ENCODE results near the gene CLMN. TPM values are rescaled to one million over a fixed set of nuclear protein-coding genes. Genes with fewer than 3 reads are reported as not detected.

Gene CLMN
- total RNA-seq, 1 experiment from 2014 or later = 1.2 TPM

DNA sequence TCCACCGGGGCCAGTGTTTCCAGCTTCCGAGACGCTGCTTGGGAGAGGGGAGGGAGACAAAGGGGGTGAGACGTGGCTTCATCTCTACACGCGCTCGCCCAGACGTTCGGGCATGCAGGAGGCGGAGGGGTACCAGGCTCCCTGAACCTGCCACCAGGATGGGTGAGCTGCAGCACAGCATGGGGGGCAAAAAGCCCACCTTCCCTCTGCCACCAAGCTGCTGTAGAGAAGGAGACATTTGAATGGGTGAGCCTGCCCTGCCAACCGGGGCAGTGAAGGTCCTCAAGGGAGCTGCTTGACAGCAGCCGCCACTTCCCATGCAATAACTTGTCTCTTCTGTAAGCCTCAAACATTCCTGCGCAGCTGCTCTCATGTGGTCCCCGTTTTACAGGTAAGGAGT lies 83.9 kb downstream of the CLMN start:
- DNase-seq = no peak
- Histone ChIP-seq H3K4me3 (no peak overlapping the region), H3K36me3 (no peaks in the 10 kb centered on the region), H3K27me3 (no peaks in the 10 kb centered on the region), H3K9me3 (no peaks in the 10 kb centered on the region)

DNA sequence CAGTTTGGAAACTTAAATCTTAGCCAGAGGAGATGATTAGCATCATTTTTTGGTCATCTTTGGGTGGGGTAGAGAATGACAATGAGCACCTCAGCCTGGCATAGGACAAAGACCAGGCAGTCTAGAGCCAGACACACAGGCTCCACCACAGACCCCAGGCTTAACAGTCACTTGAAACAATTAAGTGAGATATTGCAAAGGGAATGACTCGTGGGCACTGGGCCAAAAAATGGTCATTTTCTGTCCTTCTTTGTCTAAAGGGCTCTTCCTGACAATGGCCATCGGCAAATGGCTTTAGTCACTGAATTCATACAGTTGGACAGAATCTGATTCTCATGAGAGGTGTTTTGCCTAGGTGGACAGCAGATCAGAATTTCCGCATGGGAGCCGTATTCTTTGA lies 84.4 kb downstream of the CLMN start:
- H3K9me3 ChIP-seq = no peaks in the 10 kb centered on the region
- no peak overlapping the region for H3K4me3 ChIP-seq
- DNase-seq = no peak
- no peaks in the 10 kb centered on the region for H3K27me3 ChIP-seq
- H3K36me3 ChIP-seq = no peaks in the 10 kb centered on the region

DNA sequence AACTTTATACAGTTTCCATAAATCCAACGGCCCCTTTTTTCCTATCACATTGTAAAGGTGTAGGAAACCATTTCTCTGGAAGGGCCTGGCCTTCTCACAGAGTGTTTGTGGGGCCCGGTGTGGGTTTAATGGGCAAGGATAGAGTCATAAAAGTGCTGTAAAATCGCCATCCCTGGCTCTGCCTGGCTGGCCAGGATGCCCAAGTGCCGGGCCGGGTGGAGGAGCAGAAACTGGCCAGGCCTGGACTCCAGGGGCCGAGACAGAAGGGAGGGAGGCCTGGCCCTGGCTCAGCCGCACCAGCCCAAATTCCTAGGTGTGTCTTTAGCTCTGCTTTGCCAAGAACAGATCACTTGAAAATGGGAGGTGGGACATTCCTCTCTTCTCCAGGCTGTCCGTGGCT lies 85.3 kb downstream of the CLMN start:
- H3K9me3 ChIP-seq = no peaks in the 10 kb centered on the region
- no peak overlapping the region for H3K4me3 ChIP-seq
- DNase-seq = no peak

DNA sequence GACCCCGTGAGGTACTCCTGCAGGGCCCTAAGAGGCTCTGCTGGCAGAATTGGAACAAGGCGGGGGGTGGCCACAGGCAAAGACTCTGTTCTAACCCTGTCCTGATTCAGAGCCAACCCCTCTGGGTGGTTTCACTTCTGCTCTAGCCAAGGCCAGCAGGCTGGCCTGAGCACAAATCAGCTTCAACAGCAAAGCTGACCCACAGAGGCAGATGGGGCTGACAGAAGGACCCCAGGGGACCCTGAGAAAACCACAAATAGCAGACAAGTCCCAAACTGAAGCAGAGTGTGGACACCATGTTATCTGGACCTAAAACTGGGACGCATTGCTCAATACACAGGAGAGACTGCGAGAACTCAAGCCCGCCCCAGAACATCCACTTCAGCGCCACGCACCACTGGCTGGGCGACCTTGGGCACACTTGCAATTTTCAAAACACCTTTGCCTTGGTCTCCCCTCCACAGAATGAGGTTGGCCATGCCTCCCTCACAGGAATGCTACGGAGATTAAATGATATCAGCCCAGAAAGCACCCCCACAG lies 85.9 kb downstream of the CLMN start:
- H3K27me3 ChIP-seq = no peaks in the 10 kb centered on the region
- H3K9me3 ChIP-seq = no peaks in the 10 kb centered on the region
- H3K4me3 ChIP-seq = no peak overlapping the region
- no peak for DNase-seq
- H3K36me3 ChIP-seq = no peaks in the 10 kb centered on the region

More for the DNA sequence above, 85.3 kb downstream of the CLMN start:
- Histone ChIP-seq H3K27me3 (no peaks in the 10 kb centered on the region), H3K36me3 (no peaks in the 10 kb centered on the region)

DNA sequence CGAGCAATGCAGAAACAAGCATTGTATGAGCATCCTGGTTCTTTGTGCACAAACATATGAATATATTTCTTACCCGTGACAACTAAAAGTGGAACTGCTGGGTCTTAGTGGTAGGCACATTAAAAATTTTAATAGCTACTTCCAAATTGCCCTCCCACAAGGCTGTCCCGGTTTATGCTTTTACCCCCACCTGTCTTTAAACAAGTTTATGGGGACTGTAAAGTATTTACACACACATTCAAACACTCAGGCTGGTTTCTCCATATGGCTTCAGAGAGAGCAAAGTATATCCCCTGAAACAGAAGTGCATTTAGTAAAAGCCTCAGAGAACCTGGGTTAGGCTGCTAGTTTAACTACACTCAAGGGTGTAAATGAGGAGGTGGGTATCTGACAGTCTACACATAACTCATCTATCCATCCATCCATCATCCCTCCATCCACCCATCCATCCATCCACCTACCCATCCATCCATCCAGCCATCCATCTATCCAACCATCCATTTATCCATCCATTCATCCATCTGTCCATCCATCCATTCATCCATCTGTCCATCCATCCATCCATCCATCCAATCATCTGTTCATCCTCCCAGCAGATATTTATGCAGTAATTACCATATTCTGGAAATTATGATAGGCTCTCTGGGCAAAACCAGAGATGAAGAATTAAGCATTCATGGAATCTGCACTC lies 86.7 kb downstream of the CLMN start:
- no peaks in the 10 kb centered on the region for H3K9me3 ChIP-seq
- H3K4me3 ChIP-seq = no peak overlapping the region
- H3K36me3 ChIP-seq = no peaks in the 10 kb centered on the region
- no peaks in the 10 kb centered on the region for H3K27me3 ChIP-seq
- no peak for DNase-seq

DNA sequence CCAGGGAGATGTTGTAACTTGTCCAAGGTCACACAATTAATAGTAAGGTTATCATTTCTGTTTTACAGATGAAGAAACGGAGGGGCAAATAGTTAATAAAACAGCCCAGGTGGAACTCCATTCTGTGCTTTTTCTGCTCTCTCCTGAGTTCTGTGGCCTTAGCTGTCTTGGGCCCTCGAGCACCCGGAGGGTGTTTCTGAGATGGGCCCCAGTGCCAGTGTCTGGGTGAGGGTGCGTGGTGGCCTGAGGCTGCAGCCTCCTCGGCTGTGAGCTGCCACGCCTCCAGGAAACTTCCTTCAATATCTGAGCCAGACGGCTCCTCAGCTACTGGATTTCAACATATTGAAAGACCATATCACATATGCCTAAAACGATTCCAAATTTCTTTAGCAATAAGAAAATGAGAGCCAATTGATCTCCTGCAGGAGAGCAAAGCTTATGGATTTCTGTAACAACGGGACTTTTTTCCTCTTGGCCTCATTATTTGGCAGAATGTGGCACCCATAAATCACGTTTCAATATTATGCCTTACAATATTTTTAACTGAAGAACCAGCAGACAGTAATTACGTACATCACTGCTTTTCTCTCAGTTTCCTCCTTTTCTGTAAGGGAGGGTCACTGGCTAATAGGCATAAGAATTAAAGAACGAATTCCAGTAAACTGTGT lies 87.6 kb downstream of the CLMN start:
- no peaks in the 10 kb centered on the region for H3K27me3 ChIP-seq
- no peaks in the 10 kb centered on the region for H3K36me3 ChIP-seq
- no peaks in the 10 kb centered on the region for H3K9me3 ChIP-seq
- H3K4me3 ChIP-seq = no peak overlapping the region
- no peak for DNase-seq

DNA sequence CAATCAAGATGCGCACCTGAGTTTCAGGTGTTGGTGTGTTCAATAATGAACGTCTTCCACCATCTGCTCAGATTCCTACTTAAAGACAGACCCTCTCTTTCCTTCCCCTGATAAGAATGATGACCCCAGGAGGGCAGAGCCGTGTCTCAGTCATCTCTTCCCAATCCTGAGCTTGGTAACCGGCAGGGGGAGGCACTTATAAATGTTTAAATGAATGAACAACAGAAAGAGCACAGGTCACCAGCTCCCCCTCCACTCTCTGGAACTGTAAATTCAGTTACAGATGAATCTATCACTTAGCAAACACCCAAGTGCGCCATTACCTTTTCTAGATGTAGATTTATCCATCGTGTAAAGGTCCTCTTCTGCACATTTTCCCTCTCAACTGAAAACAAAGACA lies 90.0 kb downstream of the CLMN start:
- DNase-seq = no peak
- Histone ChIP-seq H3K4me3 (no peak overlapping the region), H3K36me3 (no peaks in the 10 kb centered on the region), H3K27me3 (no peaks in the 10 kb centered on the region), H3K9me3 (no peaks in the 10 kb centered on the region)

DNA sequence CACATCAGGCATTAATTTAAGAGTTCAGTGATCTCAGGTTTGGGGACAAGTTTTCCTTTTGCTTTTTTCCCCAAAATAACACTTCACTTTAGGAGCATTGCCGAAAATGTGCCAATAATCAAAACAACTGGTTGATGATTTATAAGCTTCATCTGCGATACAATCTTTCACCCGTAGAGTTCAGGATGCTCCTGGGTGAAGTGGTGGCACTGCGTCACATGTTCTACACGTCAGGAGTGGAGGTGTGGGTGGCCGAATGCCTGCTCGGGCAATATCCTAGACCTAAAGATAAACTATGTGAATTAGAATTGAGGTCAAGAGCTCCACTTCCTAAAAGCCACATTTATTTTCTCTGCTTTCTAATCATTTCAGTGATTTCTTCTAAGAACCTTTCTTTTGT lies 91.5 kb downstream of the CLMN start:
- Histone ChIP-seq H3K9me3 (no peaks in the 10 kb centered on the region), H3K4me3 (no peak overlapping the region), H3K27me3 (no peaks in the 10 kb centered on the region), H3K36me3 (no peaks in the 10 kb centered on the region)
- DNase-seq = no peak

DNA sequence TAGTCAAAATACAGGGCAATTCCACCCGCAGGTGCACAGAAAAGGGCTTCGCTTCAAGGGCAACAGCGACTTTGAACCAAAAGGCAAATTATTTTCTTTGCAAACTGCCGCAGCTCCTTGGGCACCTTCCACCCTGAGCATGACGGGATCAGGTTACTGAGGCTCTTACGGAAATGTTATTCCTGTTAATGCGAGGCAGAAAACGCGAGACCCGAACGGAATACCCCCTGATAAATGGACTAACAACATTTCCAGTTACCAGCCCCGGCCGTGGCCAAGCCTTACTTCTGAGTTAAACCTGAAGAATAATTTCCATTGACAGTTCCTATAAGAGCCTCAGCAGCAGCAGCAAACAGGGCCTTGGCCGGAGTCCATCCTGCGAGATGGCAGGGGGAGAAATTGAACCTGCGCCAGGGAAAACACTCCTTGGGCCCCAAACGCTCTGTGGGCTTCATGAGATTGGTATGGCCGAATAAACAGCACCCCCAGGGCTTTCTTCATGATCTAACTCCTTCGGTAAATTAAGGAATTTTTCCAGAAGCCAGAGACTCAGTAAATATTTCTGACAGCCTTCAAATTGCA lies 92.3 kb downstream of the CLMN start:
- DNase-seq = no peak
- Histone ChIP-seq H3K36me3 (no peaks in the 10 kb centered on the region), H3K9me3 (no peaks in the 10 kb centered on the region), H3K27me3 (no peaks in the 10 kb centered on the region), H3K4me3 (no peak overlapping the region)

DNA sequence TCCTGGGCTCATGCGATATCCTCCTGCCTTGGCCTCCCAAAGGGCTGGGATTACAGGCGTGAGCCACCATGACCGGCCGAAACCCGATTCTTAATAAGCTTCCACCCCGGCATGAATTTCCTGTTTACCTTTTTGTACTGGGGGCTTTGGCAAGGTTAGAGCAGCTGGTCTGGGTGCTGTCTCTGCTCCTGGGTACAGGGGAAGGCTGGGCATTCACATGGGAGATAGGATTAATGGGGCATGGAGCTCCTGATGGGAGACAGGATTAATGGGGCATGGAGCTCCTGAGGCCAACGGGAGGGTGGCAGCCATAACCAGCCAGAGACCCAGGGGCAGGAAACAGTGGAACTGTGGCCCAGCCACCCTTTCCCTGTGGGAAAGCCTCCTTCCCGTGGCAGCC lies 92.9 kb downstream of the CLMN start:
- DNase-seq = no peak
- Histone ChIP-seq H3K27me3 (no peaks in the 10 kb centered on the region), H3K36me3 (no peaks in the 10 kb centered on the region), H3K9me3 (no peaks in the 10 kb centered on the region), H3K4me3 (no peak overlapping the region)

DNA sequence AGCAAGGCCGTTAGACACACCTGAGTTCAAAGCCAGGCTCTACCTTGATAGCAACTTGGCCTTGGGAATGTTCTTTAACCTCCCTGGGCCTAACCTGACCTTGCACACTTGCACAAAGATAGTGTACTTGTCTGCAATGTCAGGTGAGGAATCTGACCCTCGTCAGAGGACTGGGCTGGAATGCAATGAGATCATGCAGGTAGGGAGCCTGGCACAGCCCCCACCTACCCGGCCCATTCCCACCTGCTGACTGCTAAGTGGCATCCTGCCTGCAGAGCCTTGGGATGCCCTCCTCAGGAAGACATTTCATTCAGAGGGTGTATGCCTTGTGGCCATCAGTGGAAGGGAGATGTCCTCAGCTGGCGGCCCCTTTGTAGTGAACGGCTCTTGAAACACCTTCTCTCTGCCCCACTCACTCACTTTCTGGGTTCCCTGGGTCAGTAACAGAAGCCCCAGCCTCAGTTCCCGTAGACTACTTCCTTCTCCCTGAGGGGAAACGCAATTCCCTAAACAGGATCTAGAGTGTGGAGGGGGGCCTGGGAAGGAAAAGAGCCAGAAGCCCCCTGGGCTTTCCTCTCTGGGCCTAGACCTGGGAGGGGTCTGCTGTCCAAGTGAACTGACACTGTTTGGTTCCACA lies 94.3 kb downstream of the CLMN start:
- no peak overlapping the region for H3K4me3 ChIP-seq
- no peaks in the 10 kb centered on the region for H3K9me3 ChIP-seq
- H3K27me3 ChIP-seq = no peaks in the 10 kb centered on the region
- DNase-seq = no peak
- H3K36me3 ChIP-seq = no peaks in the 10 kb centered on the region

DNA sequence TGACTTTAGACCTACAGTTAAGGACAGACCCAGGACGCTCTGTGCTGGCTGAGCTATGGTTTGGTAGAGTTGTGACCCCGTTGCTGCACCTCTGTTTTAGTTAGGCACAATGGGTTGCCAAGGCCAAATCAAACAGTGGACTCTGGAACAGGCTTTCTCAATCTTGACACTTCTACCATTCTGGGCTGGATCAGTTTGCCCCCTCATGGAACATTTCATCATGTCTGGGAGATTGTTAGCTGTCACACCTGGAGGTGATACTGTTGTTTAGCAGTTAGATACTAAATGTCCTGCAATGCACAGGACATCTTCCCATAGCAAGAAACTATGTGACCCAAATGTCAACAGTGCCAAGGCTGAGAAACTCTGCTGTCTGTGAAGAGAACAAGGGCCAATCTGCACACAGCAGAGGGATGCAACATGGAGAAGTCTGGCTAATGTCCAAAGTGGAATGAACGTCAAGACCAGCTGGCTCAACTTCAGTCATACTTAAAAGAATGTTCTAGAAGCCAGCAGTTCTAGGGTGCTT lies 96.8 kb downstream of the CLMN start:
- Histone ChIP-seq H3K4me3 (no peak overlapping the region), H3K27me3 (no peaks in the 10 kb centered on the region), H3K9me3 (no peaks in the 10 kb centered on the region), H3K36me3 (no peaks in the 10 kb centered on the region)
- no peak for DNase-seq

DNA sequence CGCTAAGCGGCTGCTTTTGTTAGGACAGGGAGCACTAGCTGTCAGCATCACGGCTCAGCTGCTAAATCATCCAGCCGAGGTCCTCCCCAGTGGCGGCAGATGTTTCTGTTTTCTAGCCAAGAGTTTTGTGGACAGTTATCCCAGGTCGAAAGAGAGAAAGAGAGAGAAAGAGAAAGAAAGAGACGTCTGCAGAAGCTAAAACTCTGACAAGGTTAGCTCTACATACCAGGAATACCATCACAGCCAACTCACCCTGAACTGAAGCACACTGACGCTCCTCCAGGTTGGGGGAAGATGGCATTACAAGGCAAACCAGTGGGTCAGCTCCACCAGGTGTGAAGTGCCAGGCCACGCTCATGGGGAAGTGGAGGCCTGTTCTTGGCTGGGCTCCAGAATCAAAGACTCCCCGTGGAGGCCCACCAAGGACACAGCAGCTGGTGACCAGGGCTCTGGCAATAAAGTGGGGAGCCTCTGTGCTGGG lies 97.5 kb downstream of the CLMN start:
- DNase-seq = no peak

DNA sequence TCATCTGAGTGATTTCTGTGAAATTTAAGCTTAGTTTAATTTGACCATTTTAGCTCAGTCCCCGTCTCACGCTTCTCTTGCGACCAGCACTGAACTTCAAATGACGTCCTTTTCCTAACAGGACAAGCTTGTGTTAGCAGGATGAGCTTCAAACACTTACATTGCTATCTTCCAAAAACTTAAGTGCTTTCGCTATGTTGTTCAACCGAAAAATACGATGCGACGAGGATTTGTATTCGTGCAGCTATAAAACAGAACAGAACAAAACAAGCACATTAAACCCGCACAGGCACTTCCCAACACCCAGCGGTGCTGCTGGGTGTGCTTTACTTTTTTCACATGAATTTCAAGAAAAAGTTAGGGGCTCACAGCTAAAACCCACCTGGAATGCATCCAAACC lies 98.2 kb downstream of the CLMN start:
- no peak for DNase-seq
- H3K36me3 ChIP-seq = no peaks in the 10 kb centered on the region
- H3K9me3 ChIP-seq = no peaks in the 10 kb centered on the region
- H3K4me3 ChIP-seq = no peak overlapping the region
- H3K27me3 ChIP-seq = no peaks in the 10 kb centered on the region

More for the DNA sequence above, 97.5 kb downstream of the CLMN start:
- Histone ChIP-seq H3K36me3 (no peaks in the 10 kb centered on the region), H3K9me3 (no peaks in the 10 kb centered on the region), H3K4me3 (no peak overlapping the region), H3K27me3 (no peaks in the 10 kb centered on the region)

DNA sequence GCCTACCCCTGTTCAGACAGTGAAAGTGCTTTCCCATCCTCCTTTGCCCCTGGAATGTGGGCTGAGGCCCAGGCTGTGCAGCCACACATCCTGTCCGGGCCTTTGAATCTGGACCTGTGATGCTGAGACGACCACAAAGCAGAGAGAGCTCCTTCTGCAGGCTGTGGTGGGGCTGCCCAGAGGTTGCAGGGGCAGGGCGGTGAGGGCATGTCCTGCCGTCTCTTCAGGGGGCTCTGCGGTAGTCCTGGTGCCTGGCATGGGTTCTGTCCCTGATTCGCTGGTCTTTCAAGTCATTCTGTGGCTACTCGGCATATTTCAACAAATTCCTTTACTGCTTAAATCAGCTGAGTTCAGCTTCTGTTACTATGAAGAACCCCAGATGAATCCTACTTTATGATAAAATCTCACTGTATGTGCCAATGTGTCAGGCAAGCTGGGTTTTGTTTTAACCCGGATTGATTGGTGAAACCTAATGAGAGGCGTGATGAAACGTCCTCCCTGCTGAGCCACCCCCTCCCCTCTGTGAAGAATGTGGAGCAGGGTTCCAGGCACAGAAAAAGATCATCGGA lies 99.0 kb downstream of the CLMN start:
- H3K27me3 ChIP-seq = no peaks in the 10 kb centered on the region
- no peak for DNase-seq
- H3K9me3 ChIP-seq = no peaks in the 10 kb centered on the region
- H3K36me3 ChIP-seq = no peaks in the 10 kb centered on the region
- no peak overlapping the region for H3K4me3 ChIP-seq

DNA sequence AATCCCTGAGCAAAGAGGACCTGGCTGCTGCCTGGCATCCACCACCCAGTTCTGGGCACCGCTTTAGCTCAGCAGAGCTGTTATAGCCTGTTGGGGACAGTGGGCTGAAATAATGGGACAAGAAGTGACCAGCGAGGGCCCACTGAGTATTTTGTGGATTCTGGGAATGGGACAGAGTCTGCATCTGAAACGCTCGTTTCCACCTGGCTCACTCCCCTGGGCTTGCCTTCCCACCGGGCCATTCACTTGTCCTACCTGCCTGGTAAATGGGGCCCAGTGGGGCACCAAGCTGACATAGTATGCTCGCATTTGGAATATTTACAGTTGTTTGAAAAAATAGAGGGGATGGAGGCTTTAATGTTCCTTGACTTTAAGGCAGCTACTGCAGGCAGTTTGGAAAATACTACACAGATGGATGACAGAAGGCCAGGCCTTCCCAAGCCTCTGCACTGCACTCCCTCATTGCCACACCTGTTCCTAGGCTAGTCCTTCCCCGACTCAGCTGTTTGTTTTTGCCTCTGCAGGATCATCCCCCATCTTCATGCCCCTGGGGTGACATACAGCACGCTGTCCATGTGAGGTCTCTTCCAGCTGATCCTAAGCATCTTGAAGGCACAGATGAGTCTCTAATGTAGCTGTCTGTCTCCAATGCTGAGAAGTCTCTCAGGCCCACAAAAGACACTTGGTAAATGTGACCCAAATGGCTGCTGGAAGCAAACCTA lies 101.1 kb downstream of the CLMN start:
- H3K4me3 ChIP-seq = no peak overlapping the region
- no peaks in the 10 kb centered on the region for H3K27me3 ChIP-seq
- no peak for DNase-seq
- no peaks in the 10 kb centered on the region for H3K9me3 ChIP-seq
- no peaks in the 10 kb centered on the region for H3K36me3 ChIP-seq
